Gastrocnemius medialis (tissue), 4 donors: ENCODE results near the gene NR4A1.

Source experiments
- POLR2A ChIP-seq, 2 donors: fragments of 450-650 bp; IDR thresholded peaks; one replicate each; pipeline ENCODE4 v1.6.1; 2017; ENCODE audit warnings: antibody characterized with exemption in 2 of 2, mild to moderate bottlenecking in 2 of 2, moderate library complexity in 2 of 2
- TF ChIP-seq, protein P1 (sequence below), 5 experiments: fragments of 450-650 bp in 3 of 5; fragments of 200-600 bp in 2 of 5; sonication (generic) in 2 of 5; IDR thresholded peaks in 4 of 5; conservative IDR thresholded peaks in 1 of 5; 1 replicate in 4 of 5; 2 replicates in 1 of 5; pipeline ENCODE4 v1.5.1; 2016 to 2019; ENCODE audit warnings: antibody characterized with exemption in 5 of 5, mild to moderate bottlenecking in 3 of 5, moderate library complexity in 3 of 5

DNA sequence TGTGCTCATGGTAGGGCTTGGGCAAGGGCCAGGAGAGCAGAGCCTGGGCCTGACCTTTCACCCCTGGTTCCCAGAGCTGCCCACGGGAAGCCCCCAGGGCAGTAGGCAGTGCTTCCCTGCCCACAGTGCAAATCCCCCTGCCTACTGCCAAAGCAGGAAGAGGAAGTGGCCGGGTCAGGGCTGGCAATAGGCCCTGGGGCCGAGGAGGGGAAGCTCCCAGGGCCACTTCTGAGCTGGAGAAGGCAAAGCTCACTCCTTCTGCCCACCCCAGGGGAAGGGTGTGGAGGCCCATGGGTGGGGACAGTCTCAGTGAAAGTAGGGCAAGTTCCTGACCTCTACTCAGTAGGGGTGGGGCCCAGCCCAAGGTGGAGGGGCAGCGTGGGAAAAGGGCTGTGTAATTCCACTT, 5.4 kb upstream of the NR4A1 start:
- TF ChIP-seq POLR2A (IDR thresholded peaks at IDR 0.05): peak; percentile 11 to 37
- TF ChIP-seq, protein P1, sequence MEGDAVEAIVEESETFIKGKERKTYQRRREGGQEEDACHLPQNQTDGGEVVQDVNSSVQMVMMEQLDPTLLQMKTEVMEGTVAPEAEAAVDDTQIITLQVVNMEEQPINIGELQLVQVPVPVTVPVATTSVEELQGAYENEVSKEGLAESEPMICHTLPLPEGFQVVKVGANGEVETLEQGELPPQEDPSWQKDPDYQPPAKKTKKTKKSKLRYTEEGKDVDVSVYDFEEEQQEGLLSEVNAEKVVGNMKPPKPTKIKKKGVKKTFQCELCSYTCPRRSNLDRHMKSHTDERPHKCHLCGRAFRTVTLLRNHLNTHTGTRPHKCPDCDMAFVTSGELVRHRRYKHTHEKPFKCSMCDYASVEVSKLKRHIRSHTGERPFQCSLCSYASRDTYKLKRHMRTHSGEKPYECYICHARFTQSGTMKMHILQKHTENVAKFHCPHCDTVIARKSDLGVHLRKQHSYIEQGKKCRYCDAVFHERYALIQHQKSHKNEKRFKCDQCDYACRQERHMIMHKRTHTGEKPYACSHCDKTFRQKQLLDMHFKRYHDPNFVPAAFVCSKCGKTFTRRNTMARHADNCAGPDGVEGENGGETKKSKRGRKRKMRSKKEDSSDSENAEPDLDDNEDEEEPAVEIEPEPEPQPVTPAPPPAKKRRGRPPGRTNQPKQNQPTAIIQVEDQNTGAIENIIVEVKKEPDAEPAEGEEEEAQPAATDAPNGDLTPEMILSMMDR (IDR thresholded peaks at IDR 0.05 in 4 of 5, conservative IDR thresholded peaks at IDR 0.05 in 1 of 5): no peak
